Stimulated activated CD8-positive, alpha-beta memory T cell treated with anti-CD3 and anti-CD28 coated beads, Interleukin-4, amount 100 ng/mL, for 48 hours (primary cell): Measurements from ENCODE around the gene ME1.
"Not testable (repeated sequence)": the region's sequence is repeated elsewhere in the genome, so short reads cannot be mapped to it uniquely, and the experiment has no call there.

Source experiments
- DNase-seq: peaks from one replicate; pipeline ENCODE4 v3.0.0-alpha.2; 2020

ME1 gene

DNA sequence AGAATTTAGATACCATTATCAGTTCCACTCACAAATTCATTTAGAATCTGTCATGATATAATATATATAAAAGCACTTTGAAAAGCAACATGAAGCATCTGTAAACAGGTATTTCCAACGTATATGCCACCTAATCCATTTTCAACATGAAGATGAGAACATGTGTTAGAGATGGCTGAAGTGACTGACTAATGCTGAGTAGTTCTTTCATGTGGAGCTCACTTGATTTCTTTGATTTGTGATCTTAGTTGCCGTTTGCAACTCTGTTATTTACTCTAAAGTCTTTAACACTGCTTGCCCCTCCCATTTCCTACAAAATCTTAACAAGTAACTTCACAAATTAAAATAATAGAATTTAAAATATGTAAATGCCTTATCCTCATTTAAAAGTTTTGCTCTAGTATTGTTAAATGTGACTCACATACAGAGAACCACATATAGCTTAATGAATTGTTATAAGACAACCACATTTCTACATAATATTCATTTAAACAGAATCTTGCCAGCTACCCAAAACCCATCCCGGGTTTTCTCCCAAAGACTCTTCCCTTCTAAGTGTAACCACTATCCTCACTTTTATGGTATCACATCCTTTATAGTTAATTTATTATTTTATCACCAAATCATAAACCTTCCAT is 78.3 kb downstream of the ME1 start:
- no peak for DNase-seq

DNA sequence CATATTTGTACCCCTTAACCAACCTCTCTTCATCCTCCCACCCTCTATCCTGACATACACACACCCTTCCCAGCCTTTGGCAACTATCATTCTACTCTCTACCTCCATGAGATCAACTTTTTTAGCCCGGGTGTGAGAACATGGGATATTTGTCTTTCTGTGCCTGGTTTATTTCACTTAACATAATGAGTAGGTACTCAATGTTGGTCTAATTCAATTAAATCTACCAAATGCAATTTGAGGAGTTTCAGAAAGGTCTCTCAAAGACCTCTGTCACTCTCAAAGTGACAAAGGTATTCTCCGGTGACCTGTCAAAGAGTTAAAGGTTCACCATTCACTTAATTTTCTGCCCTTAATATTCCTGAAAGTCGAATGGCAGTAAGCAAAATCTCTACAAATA is 87.7 kb downstream of the ME1 start:
- DNase-seq, result no peak

DNA sequence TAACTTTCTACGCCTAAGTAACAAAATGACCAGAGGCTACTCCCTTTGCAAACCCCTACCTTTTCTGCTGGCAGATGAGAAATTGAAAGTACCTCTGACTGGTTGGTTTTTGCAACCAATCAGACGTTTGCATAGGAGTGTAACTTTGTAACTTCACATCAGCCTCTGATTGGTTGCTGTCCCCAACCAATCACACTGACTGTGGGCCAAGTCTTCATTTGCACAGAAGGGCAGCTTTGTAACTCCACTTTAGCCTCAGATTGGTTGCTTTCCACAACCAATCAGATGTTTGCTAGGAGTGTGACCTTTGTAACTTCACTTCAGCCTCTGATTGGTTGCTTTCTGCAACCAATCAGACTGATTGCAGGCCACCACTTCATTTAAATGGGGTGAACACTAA is 89.1 kb downstream of the ME1 start:
- no peak for DNase-seq

DNA sequence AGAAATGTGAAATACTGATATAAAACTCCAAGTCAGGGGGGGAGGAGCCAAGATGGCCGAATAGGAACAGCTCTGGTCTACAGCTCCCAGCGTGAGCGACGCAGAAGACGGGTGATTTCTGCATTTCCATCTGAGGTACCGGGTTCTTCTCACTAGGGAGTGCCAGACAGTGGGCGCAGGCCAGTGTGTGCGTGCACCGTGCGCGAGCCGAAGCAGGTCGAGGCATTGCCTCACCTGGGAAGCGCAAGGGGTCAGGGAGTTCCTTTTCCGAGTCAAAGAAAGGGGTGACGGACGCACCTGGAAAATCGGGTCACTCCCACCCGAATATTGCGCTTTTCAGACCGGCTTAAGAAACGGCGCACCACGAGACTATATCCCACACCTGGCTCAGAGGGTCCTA is 96.9 kb downstream of the ME1 start:
- DNase-seq, result not testable (repeated sequence)

DNA sequence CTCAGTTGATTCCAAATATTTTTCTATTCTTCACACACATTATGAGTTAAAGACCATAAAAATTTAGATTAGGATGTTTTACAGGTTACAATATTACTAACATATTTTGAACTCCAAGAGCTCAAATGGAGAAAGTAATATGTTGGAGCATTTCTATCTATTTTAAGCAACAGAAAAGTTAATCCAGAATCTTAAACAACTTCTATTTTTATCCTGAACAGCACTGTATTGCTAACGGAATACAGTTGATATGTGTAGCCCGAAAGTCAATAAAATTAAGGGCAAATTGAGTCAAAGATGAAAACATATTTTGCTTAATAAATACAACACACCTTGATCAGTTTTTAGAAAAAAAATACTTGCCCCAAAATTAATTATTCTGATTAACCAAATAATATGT is 97.4 kb downstream of the ME1 start:
- no peak for DNase-seq

DNA sequence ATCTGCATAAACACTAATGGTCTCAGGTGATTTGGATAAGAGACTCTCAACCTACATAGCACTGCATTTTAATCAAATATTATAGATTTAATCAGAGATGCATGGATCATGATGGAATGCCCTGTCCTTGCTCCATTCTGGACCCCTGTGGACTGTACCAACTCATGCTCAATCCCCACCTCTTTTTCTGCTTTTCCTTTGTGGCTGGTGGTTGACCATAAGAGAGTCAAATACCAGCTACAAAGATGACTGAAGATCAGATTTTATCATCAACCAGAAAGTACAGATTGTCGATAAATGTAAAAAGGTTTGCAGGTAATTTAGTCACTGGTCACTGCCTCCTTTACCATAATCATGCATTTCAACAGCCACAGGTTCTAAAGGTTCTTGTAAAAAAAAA is 116.2 kb downstream of the ME1 start:
- no peak for DNase-seq

DNA sequence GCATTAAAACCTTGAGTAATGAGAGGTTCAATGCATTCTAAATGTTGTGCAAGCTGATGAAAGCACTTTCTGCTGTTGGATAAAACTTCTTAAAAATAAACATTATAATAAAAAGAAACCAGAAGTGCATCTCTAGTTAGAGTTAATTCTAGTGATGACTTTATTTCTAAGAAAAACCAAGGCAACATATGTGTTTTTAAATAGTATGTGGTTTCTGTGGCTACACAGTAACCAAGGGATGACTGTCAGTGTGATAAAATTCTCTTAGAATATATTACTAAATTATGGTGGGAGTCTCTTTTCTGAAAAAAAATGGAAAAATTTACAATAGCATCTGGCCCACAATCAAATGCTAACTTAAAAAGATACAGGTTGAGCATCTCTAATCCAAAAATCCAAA is 117.0 kb downstream of the ME1 start:
- no peak for DNase-seq

DNA sequence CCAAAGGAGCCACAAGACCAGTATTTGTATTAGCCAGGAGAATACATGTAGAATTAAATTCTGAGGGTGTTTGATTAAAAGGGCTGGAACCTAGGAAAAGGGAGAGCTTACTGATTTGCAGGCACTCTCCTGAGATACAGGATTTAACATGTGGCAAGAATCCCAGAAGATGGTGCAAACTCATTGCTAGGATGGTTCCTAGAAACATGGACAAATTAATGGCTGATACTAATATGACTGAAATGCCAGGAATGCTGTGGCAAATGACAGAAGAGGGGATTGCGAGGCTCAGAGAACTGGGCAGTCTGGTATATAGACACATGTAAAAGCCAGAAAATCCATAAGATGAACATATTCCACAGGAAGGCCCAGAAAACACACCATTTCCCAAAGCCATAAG is 119.6 kb downstream of the ME1 start:
- no peak for DNase-seq

DNA sequence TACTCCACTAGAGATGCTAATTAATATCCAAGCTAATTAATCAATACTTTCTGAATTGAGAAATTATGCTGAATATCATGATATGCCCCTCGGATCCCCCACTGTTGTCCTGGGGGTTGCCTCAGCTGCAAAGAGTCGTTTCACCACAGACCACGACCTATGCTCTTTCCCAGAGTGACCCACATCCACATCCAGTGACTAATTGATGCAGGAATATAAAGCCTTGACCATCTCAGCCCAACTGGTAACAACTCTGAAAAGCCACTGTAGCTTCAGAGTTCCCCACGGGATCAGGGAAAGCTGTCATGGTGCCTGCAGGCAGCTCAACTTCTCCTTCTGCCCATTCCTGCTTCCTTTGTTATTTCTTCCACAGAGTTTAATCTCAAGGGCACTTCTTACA is 120.8 kb downstream of the ME1 start:
- no peak for DNase-seq

DNA sequence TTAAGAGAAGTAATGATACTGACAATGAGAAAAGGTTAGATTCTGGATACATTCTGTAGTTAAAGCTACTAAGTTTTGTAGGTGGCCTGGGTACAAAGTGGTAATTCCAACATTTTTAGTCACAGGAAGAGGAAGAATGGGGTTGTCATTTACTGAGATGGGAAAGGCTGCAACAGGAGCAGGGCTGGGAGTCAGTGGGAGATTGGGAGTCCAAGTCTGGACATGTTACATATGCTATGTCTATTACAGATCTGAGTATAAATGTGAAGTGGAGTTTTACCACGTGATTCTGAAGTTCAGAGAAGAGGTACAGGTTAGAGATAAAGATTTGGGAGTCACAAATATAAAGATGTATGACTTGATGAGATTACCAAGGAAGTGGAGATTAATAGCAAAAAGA is 121.5 kb downstream of the ME1 start:
- no peak for DNase-seq

DNA sequence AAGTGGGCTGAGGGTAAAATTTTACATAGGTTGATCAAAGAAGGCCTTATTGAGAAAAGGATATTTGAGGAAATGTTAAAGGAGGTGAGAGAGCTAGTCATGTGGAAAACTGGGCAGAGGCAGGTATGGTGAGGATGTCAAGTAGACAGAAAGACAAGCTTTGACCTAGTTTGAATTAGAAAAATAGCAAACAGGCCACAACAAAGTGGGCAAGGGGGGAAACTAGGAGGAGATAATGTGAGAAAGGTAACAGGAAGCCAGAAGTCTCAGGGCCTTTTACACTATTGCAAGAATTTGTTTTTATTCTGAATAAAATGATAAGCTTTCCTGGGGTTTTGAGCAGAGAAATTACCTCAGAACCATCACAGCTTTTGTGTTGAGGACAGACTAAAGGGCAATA is 122.0 kb downstream of the ME1 start:
- no peak for DNase-seq

DNA sequence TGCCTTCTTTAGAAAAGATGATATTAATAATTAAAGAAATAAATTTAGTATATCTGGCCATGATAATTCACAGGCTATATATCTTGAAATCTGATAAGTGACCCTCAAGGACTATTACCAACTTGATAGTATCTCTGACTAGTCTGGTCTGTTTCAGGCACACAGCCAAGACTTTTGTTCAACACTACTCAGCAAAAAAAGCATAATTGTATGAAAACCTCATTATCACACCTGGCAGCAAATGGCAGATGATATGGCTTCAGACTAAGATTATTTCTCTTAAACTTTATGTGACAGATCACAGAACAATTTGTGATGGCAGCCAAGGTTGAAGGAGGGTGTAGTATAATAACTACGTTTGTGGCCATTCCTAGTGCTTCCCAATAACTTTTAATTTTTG is 123.0 kb downstream of the ME1 start:
- DNase-seq, result no peak

DNA sequence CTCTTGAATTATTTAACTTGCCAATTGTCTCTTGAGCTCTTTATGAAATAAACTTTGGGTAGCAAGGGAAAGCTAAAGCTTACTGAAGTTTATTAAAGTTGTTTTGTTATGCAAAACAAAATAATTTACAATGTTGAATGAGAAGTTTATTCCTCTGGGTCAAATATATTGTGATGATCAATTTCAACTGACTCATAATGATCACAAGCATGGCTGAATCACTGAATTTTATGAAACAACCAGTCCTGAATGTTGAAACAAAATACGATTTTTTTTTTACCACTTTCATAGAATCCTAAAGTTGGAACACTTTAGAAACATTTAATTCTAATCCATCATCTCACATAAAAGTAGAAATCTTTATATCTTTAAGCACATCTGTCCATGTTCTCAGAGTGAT is 127.4 kb downstream of the ME1 start:
- DNase-seq, result no peak

DNA sequence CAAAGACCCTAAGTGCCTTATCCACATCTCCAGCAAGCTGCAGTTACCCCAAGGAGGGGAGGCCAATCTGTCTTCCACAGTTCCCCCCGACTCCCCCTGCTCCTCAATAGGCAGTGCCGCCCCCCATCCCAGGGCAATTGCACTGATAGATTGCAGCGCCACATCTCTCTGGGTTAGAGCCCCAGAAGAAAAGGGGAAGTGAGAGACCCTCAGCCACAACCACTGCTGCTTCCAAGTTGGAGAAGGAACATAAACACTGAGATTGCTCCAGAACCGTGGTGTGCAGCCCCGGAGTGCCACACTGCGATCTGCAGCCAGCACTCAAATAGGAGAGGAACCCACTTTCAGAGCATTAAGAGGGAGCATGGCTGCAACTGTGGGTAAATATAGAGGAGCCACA is 136.2 kb downstream of the ME1 start:
- DNase-seq, result no peak

DNA sequence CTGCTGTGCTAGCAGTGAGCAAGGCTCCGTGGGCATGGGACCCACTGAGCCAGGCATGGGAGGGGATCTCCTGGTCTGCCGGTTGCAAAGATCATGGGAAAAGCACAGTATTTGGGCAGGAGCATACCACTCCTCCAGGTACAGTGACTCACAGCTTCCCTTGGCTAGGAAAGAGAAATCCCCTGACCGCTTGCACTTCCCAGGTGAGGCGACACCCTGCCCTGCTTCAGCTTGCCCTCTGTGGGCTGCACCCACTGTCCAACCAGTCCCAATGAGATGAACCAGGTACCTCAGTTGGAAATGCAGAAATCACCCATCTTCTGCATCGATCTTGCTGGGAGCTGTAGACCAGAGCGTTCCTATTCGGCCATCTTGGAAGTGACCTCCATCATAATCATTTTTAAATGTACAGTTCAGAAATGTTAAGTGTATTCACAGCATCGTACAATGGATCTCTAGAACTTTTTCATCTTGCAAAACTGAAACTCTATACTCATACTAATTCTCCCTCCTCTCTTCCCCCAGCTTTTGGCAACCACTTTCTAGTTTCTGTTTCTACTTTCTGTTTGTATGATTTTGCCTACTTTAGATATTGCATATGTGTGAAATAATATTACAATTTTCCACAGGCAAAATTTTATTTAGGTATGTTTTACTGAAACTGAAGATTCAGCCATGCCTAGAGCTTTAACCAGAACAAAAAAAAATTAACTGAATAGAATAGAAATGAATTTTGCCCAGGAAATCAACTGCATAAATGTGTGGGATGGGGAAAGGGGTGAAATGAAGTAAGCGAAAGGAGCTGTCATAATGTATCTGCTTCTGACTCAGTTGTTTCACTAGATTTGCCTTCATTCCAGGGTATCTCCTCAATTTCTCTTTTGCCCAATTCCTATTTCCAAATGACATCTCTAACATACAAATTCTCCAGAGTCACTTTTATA is 137.7 kb downstream of the ME1 start:
- no peak for DNase-seq

DNA sequence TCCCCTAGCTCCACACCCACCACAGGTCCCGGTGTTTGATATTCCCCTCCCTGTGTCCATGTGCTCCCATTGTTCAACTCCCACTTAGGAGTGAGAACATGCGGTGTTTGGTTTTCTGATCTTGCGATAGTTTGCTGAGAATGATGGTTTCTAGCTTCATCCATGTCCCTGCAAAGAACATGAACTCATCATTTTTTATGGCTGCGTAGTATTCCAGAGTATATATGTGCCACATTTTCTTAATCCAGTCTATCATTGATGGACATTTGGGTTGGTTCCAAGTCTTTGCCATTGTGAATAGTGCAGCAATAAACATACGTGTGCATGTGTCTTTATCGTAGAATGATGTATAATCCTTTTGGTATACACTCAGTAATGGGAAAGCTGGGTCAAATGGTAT is 143.6 kb downstream of the ME1 start:
- DNase-seq, result not testable (repeated sequence)

DNA sequence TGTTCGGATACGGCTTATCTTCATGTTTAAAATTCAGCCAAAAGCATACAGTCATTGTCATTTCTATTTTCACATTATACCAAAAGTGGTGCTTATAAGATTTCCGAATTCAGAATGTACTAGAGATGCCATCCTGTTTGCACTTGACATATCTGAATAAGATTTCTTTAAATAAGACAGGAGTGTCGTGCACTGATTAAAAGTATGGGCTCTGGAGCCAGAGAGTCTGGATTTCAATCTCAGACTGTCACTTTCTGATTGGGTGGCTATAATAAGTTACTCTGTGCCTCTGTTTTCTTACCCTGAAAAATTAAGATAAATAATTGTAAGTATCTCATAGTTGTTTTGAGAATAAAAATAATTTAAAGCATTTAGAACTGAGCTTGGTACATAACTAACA is 144.9 kb downstream of the ME1 start:
- DNase-seq, result no peak

DNA sequence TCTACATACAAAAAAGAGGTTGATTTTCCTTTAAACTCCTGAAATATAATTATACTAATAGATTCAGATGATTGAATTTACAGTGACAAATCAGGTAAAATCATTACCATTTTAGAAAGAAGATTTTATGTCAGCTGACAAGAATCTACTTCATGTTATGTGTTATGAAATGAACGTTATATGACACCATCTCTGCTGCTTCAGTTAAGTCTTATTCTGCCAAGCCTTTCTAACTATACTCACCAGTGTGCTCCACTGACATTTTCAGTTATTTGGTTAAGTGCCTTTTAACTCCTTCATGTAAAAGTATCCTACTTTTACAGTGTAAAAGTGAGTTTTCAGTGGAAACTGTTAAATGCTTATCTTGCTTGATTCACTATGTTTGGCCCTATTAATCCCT is 157.3 kb downstream of the ME1 start:
- DNase-seq, result no peak

DNA sequence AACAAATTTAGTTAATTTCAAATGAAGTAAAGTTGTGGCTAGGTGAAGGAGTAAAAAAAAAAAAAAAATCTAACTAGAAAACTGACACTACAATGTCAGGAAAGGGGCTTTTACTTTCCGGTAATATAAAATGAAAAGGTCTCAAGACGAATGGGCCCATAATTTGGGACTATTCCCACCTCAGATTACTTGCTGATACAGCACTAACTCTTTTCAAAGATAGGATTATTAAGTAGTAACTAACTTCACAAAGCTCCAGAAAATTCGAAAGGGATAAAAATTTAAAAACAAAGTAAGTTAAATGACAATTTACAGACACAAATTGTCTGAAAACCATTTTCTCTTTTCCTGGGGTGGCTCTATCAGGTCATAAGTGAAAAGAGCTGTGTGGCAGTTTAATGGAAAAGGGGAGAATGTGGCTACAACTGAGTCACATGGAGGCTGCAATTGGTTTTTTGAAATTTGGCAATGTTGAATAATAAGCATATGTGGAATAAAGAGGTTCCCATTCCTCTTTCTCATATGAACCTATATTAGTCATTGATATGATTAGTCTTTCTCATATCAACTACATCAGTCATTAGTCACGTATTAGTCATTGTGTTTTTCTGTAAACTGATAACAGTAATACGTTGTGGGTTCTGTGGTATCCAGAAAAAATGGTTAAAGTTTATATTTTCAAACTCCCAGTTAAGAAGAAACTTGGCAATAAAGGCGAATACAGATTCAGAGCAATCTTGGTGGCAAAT is 159.7 kb downstream of the ME1 start:
- DNase-seq, result no peak

DNA sequence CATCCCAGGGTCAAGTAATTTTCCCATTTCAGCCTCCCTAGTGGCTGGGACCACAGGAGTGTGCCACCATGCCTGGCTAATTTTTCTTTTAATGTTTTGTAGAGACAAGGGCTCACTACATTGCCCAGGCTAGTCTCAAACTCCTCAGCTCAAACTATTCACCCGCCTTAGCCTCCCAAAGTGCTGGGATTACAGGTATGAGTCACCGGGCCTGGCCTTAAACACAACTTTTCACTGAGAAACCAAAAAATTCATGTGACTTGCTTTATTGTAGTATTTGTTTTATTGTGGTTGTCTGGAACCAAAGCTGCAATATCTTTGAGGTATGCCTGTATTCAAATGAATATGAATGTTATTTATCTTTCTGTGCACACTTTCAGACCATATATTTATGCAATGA is 165.5 kb downstream of the ME1 start:
- no peak for DNase-seq

DNA sequence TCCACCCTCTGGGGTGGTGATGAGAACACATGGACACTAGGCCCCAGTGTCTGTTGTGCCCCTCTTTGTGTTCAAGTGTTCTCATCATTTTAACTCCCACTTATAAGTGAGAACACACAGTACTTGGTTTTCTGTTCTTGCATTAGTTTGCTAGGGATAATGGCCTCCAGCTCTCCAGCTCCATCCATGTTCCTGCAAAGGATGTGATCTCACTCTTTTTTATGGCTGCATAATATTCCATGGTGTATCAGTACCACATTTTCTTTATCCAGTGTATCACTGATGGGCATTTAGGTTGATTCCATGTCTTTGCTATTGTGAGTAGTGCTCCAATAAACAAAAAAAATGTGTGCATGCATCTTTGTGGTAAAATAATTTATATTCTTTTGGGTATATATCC is 170.3 kb downstream of the ME1 start:
- DNase-seq, result no peak

DNA sequence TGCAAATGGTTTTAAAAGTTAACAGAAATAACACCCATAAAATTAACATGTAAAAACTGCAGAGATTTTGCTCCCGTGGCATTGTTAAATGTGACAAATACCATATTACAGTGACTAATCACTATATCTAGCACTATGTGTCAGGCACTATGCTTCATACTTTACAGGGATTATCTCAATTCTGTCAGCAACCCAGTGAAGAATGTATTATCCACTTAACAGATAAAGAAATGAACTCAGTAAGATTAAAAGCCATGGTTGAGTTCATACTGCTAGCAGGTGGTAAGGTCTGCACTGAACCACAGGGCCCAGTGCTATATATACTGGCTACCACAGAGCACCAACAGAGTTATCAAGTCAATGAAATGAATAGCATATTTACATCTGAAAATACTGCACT is 172.3 kb downstream of the ME1 start:
- DNase-seq, result no peak

DNA sequence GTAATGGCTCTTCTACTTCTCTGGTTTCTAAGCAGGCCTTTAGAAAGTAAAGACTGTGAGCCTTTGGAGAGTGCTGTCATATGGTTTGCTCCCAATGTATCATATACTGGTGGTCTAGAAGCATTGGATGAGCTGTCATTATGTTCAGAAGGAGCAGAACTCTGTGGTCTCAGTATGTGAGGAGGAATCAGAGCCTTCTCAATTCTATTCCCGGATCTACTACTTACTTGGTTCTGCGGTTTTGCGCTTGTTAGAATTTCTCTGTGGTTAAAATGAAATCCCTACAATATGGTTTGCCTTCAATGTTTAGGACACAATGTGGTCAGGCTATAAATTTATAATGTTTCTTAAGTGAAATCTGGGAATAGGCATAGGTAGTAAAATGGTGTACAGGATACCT is 173.1 kb downstream of the ME1 start:
- DNase-seq, result no peak

DNA sequence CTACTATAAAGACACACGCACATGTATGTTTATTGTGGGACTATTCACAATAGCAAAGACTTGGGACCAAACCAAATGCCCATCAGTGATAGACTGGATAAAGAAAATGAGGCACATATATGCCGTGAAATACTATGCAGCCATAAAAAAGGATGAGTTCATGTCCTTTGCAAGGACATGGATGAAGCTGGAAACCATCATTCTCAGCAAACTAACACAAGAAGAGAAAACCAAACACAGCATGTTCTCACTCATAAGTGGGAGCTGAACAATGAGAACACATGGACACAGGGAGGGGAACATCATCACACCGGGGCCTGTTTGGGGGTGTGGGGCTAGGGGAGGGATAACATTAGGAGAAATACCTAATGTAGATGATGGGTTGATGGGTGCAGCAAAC is 174.1 kb downstream of the ME1 start:
- DNase-seq, result not testable (repeated sequence)
